IMR-90 (cell line): ENCODE data around the gene NEURL2. TPM values are rescaled to one million over a fixed set of nuclear protein-coding genes. Genes with fewer than 3 reads are reported as not detected.

Experiments used
- MAZ ChIP-seq: IDR thresholded peaks from 2 replicates; pipeline ENCODE4 v1.6.1; 2012; ENCODE audit warnings: low read depth, mild to moderate bottlenecking, low read length, improper control_type of control experiment, moderate library complexity, borderline replicate concordance
- MXI1 ChIP-seq: IDR thresholded peaks from 2 replicates; pipeline ENCODE4 v1.6.1; 2012; ENCODE audit warnings: low read depth, mild to moderate bottlenecking, low read length, moderate library complexity, borderline replicate concordance
- NFE2L2 ChIP-seq: fragments of 150-350 bp; IDR thresholded peaks from 2 replicates; pipeline ENCODE4 v1.6.1; 2016; ENCODE audit warnings: low read depth, mild to moderate bottlenecking, low read length
- RAD21 ChIP-seq: IDR thresholded peaks from 2 replicates; pipeline ENCODE4 v1.6.1; 2012; ENCODE audit warnings: low read length, improper control_type of control experiment
- RCOR1 ChIP-seq: IDR thresholded peaks from 2 replicates; pipeline ENCODE4 v1.6.1; 2012; ENCODE audit warnings: mild to moderate bottlenecking, low read length, improper control_type of control experiment; ENCODE audit not compliant: insufficient replicate concordance
- SMC3 ChIP-seq: fragments of 150-350 bp; IDR thresholded peaks from 2 replicates; pipeline ENCODE4 v1.6.1; 2016; ENCODE audit warnings: low read depth, mild to moderate bottlenecking, antibody characterized with exemption, low read length, moderate library complexity
- polyA plus RNA-seq, 3 experiments: library from polyadenylated mRNA; depleted of rRNA; stranded (reverse); fragments of >200 nt; gene quantifications; 2 replicates each; pipeline ENCODE4 v1.2.3, GENCODE V29; 2012; ENCODE audit warnings: low replicate concordance in 1 of 3
- total RNA-seq: library from RNA; depleted of rRNA; stranded (reverse); fragments of >200 nt; gene quantifications from 2 replicates; pipeline ENCODE4 v1.2.3, GENCODE V29; 2012

NEURL2 gene
- total and polyA plus RNA-seq, 2 of the 4 experiments (the other 2 are of a cell fraction) = 1.1 to 2.5 TPM

DNA sequence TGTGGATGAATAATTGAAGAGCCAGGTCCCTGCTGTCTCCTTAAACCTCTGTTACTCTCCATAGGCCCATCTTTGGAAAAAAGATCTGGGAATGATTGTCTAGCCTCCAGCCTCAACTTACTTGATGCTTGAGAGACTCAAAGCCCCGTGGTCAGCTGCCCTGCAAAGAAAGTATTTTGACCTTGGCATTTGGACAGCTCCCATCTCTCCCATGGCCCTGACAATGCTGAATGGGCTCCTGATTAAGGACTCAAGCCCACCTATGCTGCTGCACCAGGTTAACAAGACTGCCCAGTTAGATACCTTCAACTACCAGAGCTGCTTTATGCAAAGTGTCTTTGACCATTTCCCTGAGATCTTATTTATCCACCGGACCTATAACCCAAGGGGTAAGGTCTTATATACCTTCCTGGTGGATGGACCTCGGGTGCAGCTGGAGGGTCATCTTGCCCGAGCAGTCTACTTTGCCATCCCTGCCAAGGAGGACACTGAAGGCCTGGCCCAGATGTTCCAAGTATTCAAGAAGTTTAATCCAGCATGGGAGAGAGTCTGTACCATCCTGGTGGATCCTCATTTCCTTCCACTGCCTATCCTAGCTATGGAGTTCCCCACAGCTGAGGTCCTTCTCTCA lies 8.4 kb downstream of the NEURL2 start (continued):
- no peak for TF ChIP-seq RAD21
- TF ChIP-seq SMC3 = no peak
- no peak for TF ChIP-seq RCOR1
- no peak for TF ChIP-seq NFE2L2
- no peak for TF ChIP-seq MAZ
- no peak for TF ChIP-seq MXI1
